HepG2 (cell line): ENCODE measurements around the gene TMEM200C. TPM values are rescaled to one million over a fixed set of nuclear protein-coding genes. Genes with fewer than 3 reads are reported as not detected.

ENCODE experiments used
- ATAC-seq: fragments of 200-7000 bp; cut with Tn5 transposase; 3 replicates; pipeline ENCODE4 v1.9.1; 2020; ENCODE audit warnings: mild to moderate bottlenecking, moderate library complexity
- BruUV-seq: library from RNA; stranded (reverse); fragments of 400-500 nt; replicated peaks from 2 replicates; lab custom pipeline; 2021; lab: Mats Ljungman, UMichigan
- CTCF ChIA-PET: fragments of 300-600 bp; formaldehyde crosslinking; extraction: SDS; loops from one replicate; lab custom pipeline; 2021; ENCODE audit warnings: low total read pairs, inconsistent platforms, low intra/inter-chr PET ratio; lab: Yijun Ruan, JAX
- POLR2A ChIA-PET: fragments of 350-600 bp; sonication (Branson Sonifier 250); formaldehyde crosslinking; loops from one replicate; lab custom pipeline; 2020; ENCODE audit warnings: antibody characterized with exemption, inconsistent platforms; lab: Yijun Ruan, JAX
- DNase-seq: peaks from one replicate; pipeline ENCODE4 v3.0.0-alpha.2; 2015; ENCODE audit warnings: low spot score
- FAIRE-seq: peaks from 3 replicates; lab custom pipeline; 2011; peaks lifted over from hg19 to GRCh38; lab: Jason Lieb, UNC
- H2AFZ ChIP-seq: one replicate; pipeline ENCODE4 v1.6.1; 2011; ENCODE audit warnings: low read length, inconsistent platforms
- H3K27ac ChIP-seq: fragments of 300-600 bp; 3 replicates; pipeline ENCODE4 v1.8.0; 2011; ENCODE audit warnings: mixed run types, mild to moderate bottlenecking, mixed read lengths, low read length, inconsistent platforms; ENCODE audit not compliant: insufficient read depth; ENCODE audit errors: extremely low read length
- H3K27me3 ChIP-seq, 2 experiments: fragments of 200-600 bp in 1 of 2; 2 replicates in 1 of 2; 3 replicates in 1 of 2; pipeline versions ENCODE4 v1.6.0 to v1.8.0; 2011; ENCODE audit warnings: low read length in 2 of 2, mild to moderate bottlenecking in 2 of 2, moderate library complexity in 2 of 2, inconsistent platforms in 1 of 2; ENCODE audit not compliant: insufficient read depth in 2 of 2, control insufficient read depth in 1 of 2
- H3K36me3 ChIP-seq, 2 experiments: fragments of 200-600 bp in 1 of 2; replicated peaks in 1 of 2; 2 replicates in 1 of 2; 3 replicates in 1 of 2; pipeline versions ENCODE4 v1.5.1 to v1.8.0; 2011; ENCODE audit warnings: low read length in 2 of 2, inconsistent platforms in 1 of 2; ENCODE audit not compliant: insufficient read depth in 2 of 2, control insufficient read depth in 1 of 2
- H3K4me1 ChIP-seq: 2 replicates; pipeline ENCODE4 v1.5.1; 2012; ENCODE audit warnings: low read length, inconsistent platforms; ENCODE audit not compliant: insufficient read depth
- H3K4me2 ChIP-seq: 2 replicates; pipeline ENCODE4 v1.6.0; 2011; ENCODE audit warnings: low read depth, low read length, inconsistent platforms
- H3K4me3 ChIP-seq, 3 experiments: fragments of 200-600 bp in 1 of 3; sonication (generic), shearing (Covaris generic) in 1 of 3; replicated peaks in 1 of 3; 2 replicates each; pipeline ENCODE4 v1.5.1; 2011 to 2016; ENCODE audit warnings: low read length in 3 of 3, inconsistent platforms in 2 of 3, low read depth in 2 of 3, mild to moderate bottlenecking in 2 of 3, control low read depth in 1 of 3, mixed read lengths in 1 of 3; ENCODE audit not compliant: insufficient read depth in 1 of 3
- H3K79me2 ChIP-seq: one replicate; pipeline ENCODE4 v1.6.1; 2011; ENCODE audit warnings: low read length, inconsistent platforms; ENCODE audit not compliant: insufficient read depth
- H3K9ac ChIP-seq: 2 replicates; pipeline ENCODE4 v1.6.0; 2011; ENCODE audit warnings: mild to moderate bottlenecking, low read depth, low read length, inconsistent platforms; ENCODE audit not compliant: insufficient read depth
- H3K9me3 ChIP-seq: 2 replicates; pipeline ENCODE4 v1.5.1; 2012; ENCODE audit warnings: mild to moderate bottlenecking, low read length
- H4K20me1 ChIP-seq: 2 replicates; pipeline ENCODE4 v1.6.0; 2011; ENCODE audit warnings: inconsistent platforms, mild to moderate bottlenecking, low read length, moderate library complexity; ENCODE audit not compliant: insufficient read depth
- ONECUT2 ChIP-seq: sonication (generic); formaldehyde crosslinking; IDR thresholded peaks from 2 replicates; pipeline ENCODE4 v1.4.0; 2020; ENCODE audit warnings: missing genetic modification reagents
- PRMT3 ChIP-seq: sonication (generic); formaldehyde crosslinking; IDR thresholded peaks from 2 replicates; pipeline ENCODE4 v1.8.1; 2022; ENCODE audit warnings: low read depth, mild to moderate bottlenecking, moderate library complexity, missing genetic modification reagents, borderline replicate concordance
- SNRNP70 ChIP-seq: fragments of 200-400 bp; formaldehyde crosslinking; IDR thresholded peaks from 2 replicates; pipeline ENCODE4 v1.6.1; 2017; ENCODE audit warnings: mild to moderate bottlenecking, low read depth, low read length, moderate library complexity
- SRY ChIP-seq: sonication (generic); formaldehyde crosslinking; IDR thresholded peaks from 2 replicates; pipeline ENCODE4 v1.8.0; 2022; ENCODE audit warnings: mild to moderate bottlenecking, missing genetic modification reagents
- U2AF2 ChIP-seq: fragments of 200-400 bp; formaldehyde crosslinking; IDR thresholded peaks from 2 replicates; pipeline ENCODE4 v1.6.1; 2017; ENCODE audit warnings: low read depth, mild to moderate bottlenecking, low read length
- ZNF264 ChIP-seq: sonication (generic); formaldehyde crosslinking; IDR thresholded peaks from 2 replicates; pipeline ENCODE4 v1.4.0; 2020; ENCODE audit warnings: missing genetic modification reagents
- WGBS: methylation state at CpG from one replicate; pipeline ENCODE4 v1.1.6; 2017; ENCODE audit warnings: low lambda C conversion rate; 5-methylcytosine and 5-hydroxymethylcytosine counted together
- in situ Hi-C: cut with HindIII; loops from 2 replicates; pipeline ENCODE4 v1.10.0; 2017; ENCODE audit warnings: low pct_unique_long_range_greater_than_20kb; ENCODE audit not compliant: extremely low pct_ligation_motif_present
- intact Hi-C: fragments of 100-400 bp; cut with micrococcal nuclease; formaldehyde crosslinking; loops from one replicate; pipeline ENCODE4 v1.10.0; 2022; ENCODE audit not compliant: unreplicated experiment
- microRNA-seq: library from miRNA; unstranded; fragments of <30 nt; microRNA quantifications from one replicate; pipeline ENCODE4, GENCODE V29; 2020
- polyA plus RNA-seq, 8 experiments: library from polyadenylated mRNA; depleted of rRNA in 3 of 8; stranded (reverse) in 7 of 8; unstranded in 1 of 8; fragments of >200 nt; fragmentation: Illumina TruSeq in 4 of 8; extraction: Trizol in 4 of 8; gene quantifications; 2 replicates each; pipeline versions ENCODE4 v1.2.1 to v1.2.3, GENCODE V29; 2011 to 2016; ENCODE audit warnings: low read depth in 4 of 8, missing spikeins in 1 of 8, mixed read lengths in 1 of 8; ENCODE audit not compliant: insufficient read depth in 1 of 8
- small RNA-seq, 3 experiments: library from RNA; depleted of rRNA; stranded (forward); fragments of <200 nt; gene quantifications; one replicate each; pipeline ENCODE3, GENCODE V24; 2012; ENCODE audit warnings: low read depth in 2 of 3, low replicate concordance in 1 of 3; ENCODE audit not compliant: insufficient read length in 3 of 3, insufficient read depth in 2 of 3
- total RNA-seq, 5 experiments: library from RNA; depleted of rRNA; stranded (reverse); fragments of >200 nt; fragmentation: Illumina TruSeq; extraction: Trizol; gene quantifications; 2 replicates each; pipeline ENCODE4 v1.2.3, GENCODE V29; 2016; ENCODE audit warnings: low read depth in 1 of 5
- TF ChIP-seq, protein P1 (sequence below): sonication (generic); formaldehyde crosslinking; IDR thresholded peaks from 2 replicates; pipeline ENCODE4 v1.5.0; 2020; ENCODE audit warnings: missing genetic modification reagents
- TF ChIP-seq, protein P2 (sequence below): sonication (generic); formaldehyde crosslinking; IDR thresholded peaks from 2 replicates; pipeline ENCODE4 v1.4.0; 2020; ENCODE audit warnings: missing genetic modification reagents

TMEM200C gene
- total and polyA plus RNA-seq, 2 of the 13 experiments (the other 11 are each of a cell fraction or from before 2014, with no cell fraction given), result 0.04 TPM; not detected in 1

DNA sequence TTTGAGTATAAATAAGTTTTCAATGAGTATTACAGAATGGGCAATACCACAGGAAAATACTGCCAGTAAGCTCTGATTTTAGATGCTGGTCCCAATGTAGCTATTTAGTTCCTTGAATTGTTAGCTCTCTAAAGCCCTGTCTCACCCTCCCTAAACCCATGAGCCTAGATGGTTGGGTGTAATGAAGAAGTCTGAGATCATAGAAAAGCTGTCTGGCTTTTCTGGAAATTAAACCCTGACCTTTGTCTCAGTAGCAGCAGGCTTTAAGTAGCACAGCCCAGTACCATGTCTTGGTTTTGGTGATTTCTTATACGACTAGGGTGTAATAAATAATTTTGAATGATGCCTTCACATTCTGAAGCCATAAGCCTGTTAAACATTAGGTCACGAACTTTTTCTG lies 55.3 kb downstream of the TMEM200C start (continued):
- TF ChIP-seq, protein P1, sequence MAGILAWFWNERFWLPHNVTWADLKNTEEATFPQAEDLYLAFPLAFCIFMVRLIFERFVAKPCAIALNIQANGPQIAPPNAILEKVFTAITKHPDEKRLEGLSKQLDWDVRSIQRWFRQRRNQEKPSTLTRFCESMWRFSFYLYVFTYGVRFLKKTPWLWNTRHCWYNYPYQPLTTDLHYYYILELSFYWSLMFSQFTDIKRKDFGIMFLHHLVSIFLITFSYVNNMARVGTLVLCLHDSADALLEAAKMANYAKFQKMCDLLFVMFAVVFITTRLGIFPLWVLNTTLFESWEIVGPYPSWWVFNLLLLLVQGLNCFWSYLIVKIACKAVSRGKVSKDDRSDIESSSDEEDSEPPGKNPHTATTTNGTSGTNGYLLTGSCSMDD (CRISPR knock-in tag), result no peak
- TF ChIP-seq SRY (CRISPR knock-in tag) (no peak), ZNF264 (no peak)

DNA sequence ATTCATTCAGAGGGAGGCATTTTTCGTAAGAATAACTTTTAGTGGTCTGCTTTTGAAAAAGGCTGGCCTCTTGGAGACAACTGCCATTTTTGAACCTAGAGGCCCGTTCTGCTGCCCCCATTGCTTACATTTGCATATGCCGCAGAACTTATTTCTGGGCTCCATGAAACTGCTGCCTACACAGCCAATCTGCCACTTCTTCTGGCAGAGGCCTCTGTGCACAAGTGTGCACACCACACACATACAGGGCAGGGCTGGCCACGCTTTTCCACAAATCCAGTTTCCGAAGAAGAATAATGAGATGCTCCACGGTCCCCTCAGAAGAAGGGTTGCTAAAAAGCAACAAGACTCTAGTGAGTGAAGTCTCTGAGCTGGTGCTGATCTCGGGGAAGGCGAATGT lies 56.2 kb downstream of the TMEM200C start:
- Histone ChIP-seq H3K27ac (no peak overlapping the region), H3K4me2 (no peak overlapping the region), H3K79me2 (no peaks in the 10 kb centered on the region), H3K36me3 (no peaks in the 10 kb centered on the region), H3K9ac (no peak overlapping the region), H3K4me3 (no peak overlapping the region), H4K20me1 (no peaks in the 10 kb centered on the region), H2AFZ (no peak overlapping the region), H3K9me3 (no peaks in the 10 kb centered on the region), H3K27me3 (no peaks in the 10 kb centered on the region), H3K4me1 (no peaks in the 10 kb centered on the region)
- TF ChIP-seq SNRNP70 (no peak), ONECUT2 (no peak), PRMT3 (no peak), U2AF2 (no peak)
- TF ChIP-seq, protein P2, sequence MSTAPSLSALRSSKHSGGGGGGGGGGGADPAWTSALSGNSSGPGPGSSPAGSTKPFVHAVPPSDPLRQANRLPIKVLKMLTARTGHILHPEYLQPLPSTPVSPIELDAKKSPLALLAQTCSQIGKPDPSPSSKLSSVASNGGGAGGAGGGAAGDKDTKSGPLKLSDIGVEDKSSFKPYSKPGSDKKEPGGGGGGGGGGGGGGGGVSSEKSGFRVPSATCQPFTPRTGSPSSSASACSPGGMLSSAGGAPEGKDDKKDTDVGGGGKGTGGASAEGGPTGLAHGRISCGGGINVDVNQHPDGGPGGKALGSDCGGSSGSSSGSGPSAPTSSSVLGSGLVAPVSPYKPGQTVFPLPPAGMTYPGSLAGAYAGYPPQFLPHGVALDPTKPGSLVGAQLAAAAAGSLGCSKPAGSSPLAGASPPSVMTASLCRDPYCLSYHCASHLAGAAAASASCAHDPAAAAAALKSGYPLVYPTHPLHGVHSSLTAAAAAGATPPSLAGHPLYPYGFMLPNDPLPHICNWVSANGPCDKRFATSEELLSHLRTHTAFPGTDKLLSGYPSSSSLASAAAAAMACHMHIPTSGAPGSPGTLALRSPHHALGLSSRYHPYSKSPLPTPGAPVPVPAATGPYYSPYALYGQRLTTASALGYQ (CRISPR knock-in tag), result no peak
- intact Hi-C loops, result no loop called here
- WGBS, result 20% methylated on average over 8 of the region's 8 CpGs
- ATAC-seq, result no peak
- CTCF ChIA-PET, result no interaction called here
- DNase-seq, result no peak
- no TSS peak for BruUV-seq
- POLR2A ChIA-PET, result no interaction called here
- in situ Hi-C loops, result no loop called here
- FAIRE-seq, result no peak

Small RNAs within 50 kb of the gene (microRNA-seq; reads per million reads assigned to microRNA genes)
- gene MIR3976, result not detected

Small RNAs within 50 kb of the gene (small RNA-seq; reads per million reads assigned to genes)
- 0 reads per million in 3 experiments for gene MIR3976
